ENCODE data around the gene TP53BP2. TPM values are rescaled to one million over a fixed set of nuclear protein-coding genes. Genes with fewer than 3 reads are reported as not detected.

TP53BP2 gene
- total RNA-seq, 1 donor from 2014 or later, result 46.6 TPM

GRCh38 chr1:223873044-223873443 lies 27.3 kb upstream of the TP53BP2 start:
- Histone ChIP-seq H4K20me1 (ENCODE audit: insufficient read depth, low read length) (no peaks in the 10 kb centered on the region), H3K79me2 (ENCODE audit: insufficient read depth, low read length) (no peaks in the 10 kb centered on the region), H3K4me3 (ENCODE audit: insufficient read depth, low read depth, low read length) (no peak overlapping the region), H3K9ac (ENCODE audit: low read length) (no peak overlapping the region), H3K4me2 (ENCODE audit: low read length) (no peak overlapping the region), H2AFZ (ENCODE audit: low read depth, low read length) (no peak overlapping the region), H3K9me3 (ENCODE audit: insufficient read depth, low read depth, low read length) (no peaks in the 10 kb centered on the region), H3K27ac (ENCODE audit: low read depth, low read length) (no peak overlapping the region), H3K4me1 (ENCODE audit: insufficient read depth, low read length) (no peaks in the 10 kb centered on the region), H3K27me3 (ENCODE audit: insufficient read depth, low read length) (peaks cover 2% of the 10 kb centered on the region), H3K36me3 (ENCODE audit: insufficient read depth, low read length) (no peaks in the 10 kb centered on the region)
- FAIRE-seq (no peak), DNase-seq (ENCODE audit: low read depth) (no peak)
- TF ChIP-seq EZH2 (IDR thresholded peaks at IDR 0.05; ENCODE audit: insufficient read depth, low read length) (no peak), CTCF (IDR thresholded peaks at IDR 0.05; ENCODE audit: insufficient read depth, low read depth, low read length) (no peak)
- H3K4me3 Mint-ChIP-seq (ENCODE audit: unreplicated experiment), result no peak overlapping the region
- H3K27ac Mint-ChIP-seq (ENCODE audit: unreplicated experiment), result no peak overlapping the region
- H3K36me3 Mint-ChIP-seq (ENCODE audit: low read depth, unreplicated experiment), result no peaks in the 10 kb centered on the region
- H3K4me1 Mint-ChIP-seq (ENCODE audit: low read depth, unreplicated experiment), result peaks cover 9% of the 10 kb centered on the region
- peaks cover 8% of the 10 kb centered on the region for H3K27me3 Mint-ChIP-seq (ENCODE audit: low read depth, unreplicated experiment)
- peaks cover 2% of the 10 kb centered on the region for H3K9me3 Mint-ChIP-seq (ENCODE audit: unreplicated experiment)

- TF ChIP-seq EZH2 (IDR thresholded peaks at IDR 0.05; ENCODE audit: insufficient read depth, low read length), result no peak
- TF ChIP-seq CTCF (IDR thresholded peaks at IDR 0.05; ENCODE audit: insufficient read depth, low read depth, low read length), result no peak
- FAIRE-seq (no peak), DNase-seq (ENCODE audit: low read depth) (no peak)
- Histone ChIP-seq H3K79me2 (ENCODE audit: insufficient read depth, low read length) (no peaks in the 10 kb centered on the region), H3K27me3 (ENCODE audit: insufficient read depth, low read length) (peaks cover 2% of the 10 kb centered on the region), H2AFZ (ENCODE audit: low read depth, low read length) (no peak overlapping the region), H4K20me1 (ENCODE audit: insufficient read depth, low read length) (no peaks in the 10 kb centered on the region), H3K36me3 (ENCODE audit: insufficient read depth, low read length) (no peaks in the 10 kb centered on the region), H3K4me2 (ENCODE audit: low read length) (no peak overlapping the region), H3K27ac (ENCODE audit: low read depth, low read length) (no peak overlapping the region), H3K9me3 (ENCODE audit: insufficient read depth, low read depth, low read length) (no peaks in the 10 kb centered on the region), H3K4me1 (ENCODE audit: insufficient read depth, low read length) (no peaks in the 10 kb centered on the region), H3K4me3 (ENCODE audit: insufficient read depth, low read depth, low read length) (no peak overlapping the region), H3K9ac (ENCODE audit: low read length) (no peak overlapping the region)
- no peaks in the 10 kb centered on the region for H3K36me3 Mint-ChIP-seq (ENCODE audit: low read depth, unreplicated experiment)
- H3K27me3 Mint-ChIP-seq (ENCODE audit: low read depth, unreplicated experiment), result peaks cover 8% of the 10 kb centered on the region
- H3K4me1 Mint-ChIP-seq (ENCODE audit: low read depth, unreplicated experiment), result peaks cover 9% of the 10 kb centered on the region
- no peak overlapping the region for H3K4me3 Mint-ChIP-seq (ENCODE audit: unreplicated experiment)
- no peak overlapping the region for H3K27ac Mint-ChIP-seq (ENCODE audit: unreplicated experiment)
- peaks cover 3% of the 10 kb centered on the region for H3K9me3 Mint-ChIP-seq (ENCODE audit: unreplicated experiment)
These were observed 26.7 kb upstream of the TP53BP2 start for GRCh38 chr1:223872308-223872901.

Measured in astrocyte (in vitro differentiated cells and primary cell).